GM04504 (cell line): ENCODE results near the gene ZNF212.
"Not testable (repeated sequence)": the region's sequence is repeated elsewhere in the genome, so short reads cannot be mapped to it uniquely, and the experiment has no call there.

Source experiments
- DNase-seq: peaks from one replicate; pipeline ENCODE4 v3.0.0-alpha.2; 2012; ENCODE audit warnings: low read depth

ZNF212 gene

GRCh38 chr7:149218469-149219420 is 20.7 kb upstream of the ZNF212 start:
- no peak for DNase-seq

- peak; percentile 42 for DNase-seq
Measured at GRCh38 chr7:149220534-149220933, 18.9 kb upstream of the ZNF212 start.

GRCh38 chr7:149223176-149223575 is 16.3 kb upstream of the ZNF212 start:
- no peak for DNase-seq

- DNase-seq, result no peak
Measured at GRCh38 chr7:149223761-149224160, 15.7 kb upstream of the ZNF212 start.

GRCh38 chr7:149224352-149224751 is 15.1 kb upstream of the ZNF212 start:
- no peak for DNase-seq

- no peak for DNase-seq
Measured at GRCh38 chr7:149225106-149225505, 14.3 kb upstream of the ZNF212 start.

GRCh38 chr7:149225656-149226055 is 13.8 kb upstream of the ZNF212 start:
- DNase-seq, result no peak

GRCh38 chr7:149226366-149226765 is 13.1 kb upstream of the ZNF212 start:
- not testable (repeated sequence) for DNase-seq

GRCh38 chr7:149226840-149227494 is 12.5 kb upstream of the ZNF212 start:
- no peak for DNase-seq

GRCh38 chr7:149228831-149229471 is 10.5 kb upstream of the ZNF212 start:
- no peak for DNase-seq

GRCh38 chr7:149229526-149229925 is 9.9 kb upstream of the ZNF212 start:
- no peak for DNase-seq

GRCh38 chr7:149232362-149232761 is 7.1 kb upstream of the ZNF212 start:
- DNase-seq, result no peak

GRCh38 chr7:149233655-149234204 is 5.7 kb upstream of the ZNF212 start:
- DNase-seq, result peak; percentile 70

- DNase-seq, result no peak
Measured at GRCh38 chr7:149237502-149237901, 1.9 kb upstream of the ZNF212 start.

GRCh38 chr7:149238051-149238450 is 1.4 kb upstream of the ZNF212 start:
- no peak for DNase-seq

- no peak for DNase-seq
Measured at GRCh38 chr7:149240637-149241036, 1.2 kb downstream of the ZNF212 start.

- no peak for DNase-seq
Measured at GRCh38 chr7:149241696-149242095, 2.2 kb downstream of the ZNF212 start.

GRCh38 chr7:149245244-149245643 is 5.8 kb downstream of the ZNF212 start:
- DNase-seq, result no peak

- no peak for DNase-seq
Measured at GRCh38 chr7:149245744-149246143, 6.3 kb downstream of the ZNF212 start.

- no peak for DNase-seq
Measured at GRCh38 chr7:149248777-149249176, 9.3 kb downstream of the ZNF212 start.

- not testable (repeated sequence) for DNase-seq
Measured at GRCh38 chr7:149250151-149250550, 10.7 kb downstream of the ZNF212 start.

- DNase-seq, result not testable (repeated sequence)
Measured at GRCh38 chr7:149251518-149251917, 12.1 kb downstream of the ZNF212 start.
